GM19395 (cell line): Measurements from ENCODE around the gene EFNB1.

Source experiments
- ATAC-seq: cut with Tn5 transposase; IDR thresholded peaks from one replicate; pipeline ENCODE4 v1.9.1; 2021; ENCODE audit warnings: mild to moderate bottlenecking, moderate library complexity; ENCODE audit not compliant: unreplicated experiment

EFNB1 gene

GRCh38 chrX:68880846-68881552 lies 52.2 kb downstream of the EFNB1 start:
- no peak for ATAC-seq

DNA sequence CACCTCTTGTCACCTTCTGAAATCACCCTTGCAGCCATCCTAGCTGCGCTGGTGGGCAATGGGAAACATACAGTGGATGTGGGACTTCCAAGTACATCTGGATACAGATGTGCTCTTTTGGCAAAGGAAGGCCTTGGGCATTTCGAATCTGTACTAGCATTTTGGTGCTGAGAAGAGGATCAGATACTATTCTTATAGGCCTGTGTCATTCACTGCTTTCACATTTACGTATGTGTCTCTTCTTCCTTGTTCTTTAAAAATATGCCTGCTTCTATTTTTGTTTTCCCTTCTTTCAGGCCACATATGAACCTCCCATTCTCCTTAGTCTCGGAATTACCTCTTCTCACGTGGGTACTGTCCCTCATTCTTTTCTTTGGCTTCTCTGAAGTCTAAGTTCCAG lies 53.1 kb downstream of the EFNB1 start:
- no peak for ATAC-seq

DNA sequence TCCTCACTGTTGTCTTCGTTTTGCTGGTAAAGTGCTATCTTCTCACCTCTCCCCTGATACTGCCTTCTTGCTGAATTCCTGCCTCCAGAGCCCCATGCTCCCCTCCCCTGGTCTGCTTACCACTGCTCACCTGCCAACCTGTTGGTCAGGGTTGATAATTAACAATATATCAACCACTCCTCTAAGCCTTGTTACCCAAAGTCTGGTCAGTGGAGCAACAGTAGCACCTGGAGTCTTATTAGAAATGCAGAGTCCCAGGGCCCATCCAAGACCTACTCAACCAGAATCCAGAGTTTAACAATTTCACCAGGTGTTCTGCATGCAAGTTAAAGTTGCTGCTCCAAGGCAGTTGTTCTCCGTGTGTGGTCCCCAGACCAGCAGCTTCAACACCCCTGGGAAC lies 55.0 kb downstream of the EFNB1 start:
- no peak for ATAC-seq

GRCh38 chrX:68889249-68889648 lies 60.4 kb downstream of the EFNB1 start:
- ATAC-seq = no peak
